HEK293T (cell line): ENCODE data around the gene SPRR2F.

Experiments used
- FOXK2 ChIP-seq: fragments of 450-650 bp; IDR thresholded peaks from 2 replicates; pipeline ENCODE4 v1.6.1; 2016; ENCODE audit warnings: mild to moderate bottlenecking
- FOXM1 ChIP-seq: fragments of 450-650 bp; IDR thresholded peaks from 2 replicates; pipeline ENCODE4 v1.6.1; 2017; ENCODE audit warnings: mild to moderate bottlenecking, borderline replicate concordance
- SUZ12 ChIP-seq: fragments of 450-650 bp; IDR thresholded peaks from 2 replicates; pipeline ENCODE4 v1.6.1; 2016; ENCODE audit warnings: mild to moderate bottlenecking
- ZNF384 ChIP-seq: fragments of 450-650 bp; IDR thresholded peaks from 2 replicates; pipeline ENCODE4 v1.6.1; 2016

DNA sequence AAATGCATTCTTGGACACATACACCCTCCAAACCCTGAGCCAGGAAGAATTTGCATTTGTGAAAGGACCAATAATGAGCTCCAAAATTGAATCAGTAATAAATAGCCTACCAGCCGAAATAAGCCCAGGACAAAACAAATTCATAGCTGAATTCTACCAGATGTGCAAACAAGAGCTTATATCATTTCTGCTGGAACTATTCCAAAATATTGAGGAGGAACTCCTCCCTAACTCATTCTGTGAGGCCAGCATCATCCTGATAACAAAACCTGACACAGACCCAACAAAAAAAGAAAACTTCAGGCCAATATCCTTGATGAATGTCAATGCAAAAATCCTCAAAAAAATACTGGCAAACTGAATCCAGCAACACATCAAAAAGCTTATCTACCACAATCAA lies 25.7 kb downstream of the SPRR2F start:
- TF ChIP-seq SUZ12 = no peak
- no peak for TF ChIP-seq ZNF384
- no peak for TF ChIP-seq FOXM1
- no peak for TF ChIP-seq FOXK2
